Mesothelial cell of epicardium (in vitro differentiated cells): ENCODE measurements around the gene S100A14. TPM values are rescaled to one million over a fixed set of nuclear protein-coding genes. Genes with fewer than 3 reads are reported as not detected.

ENCODE experiments used
- DNase-seq, 2 experiments: peaks; one replicate each; pipeline ENCODE4 v3.0.0; 2021; ENCODE audit warnings: low spot score in 2 of 2; ENCODE audit not compliant: unreplicated experiment in 2 of 2
- H3K27ac Mint-ChIP-seq: 2 replicates; pipeline ENCODE4 v1.8.0; 2021; ENCODE audit warnings: mixed read lengths
- H3K27me3 Mint-ChIP-seq: 2 replicates; pipeline ENCODE4 v1.8.0; 2021; ENCODE audit warnings: low read depth, mixed read lengths
- H3K36me3 Mint-ChIP-seq: 2 replicates; pipeline ENCODE4 v1.8.0; 2021; ENCODE audit warnings: mixed read lengths
- H3K4me1 Mint-ChIP-seq: 2 replicates; pipeline ENCODE4 v1.8.0; 2021; ENCODE audit warnings: mixed read lengths
- H3K4me3 Mint-ChIP-seq: 2 replicates; pipeline ENCODE4 v1.8.0; 2021; ENCODE audit warnings: mild to moderate bottlenecking, moderate library complexity, mixed read lengths
- H3K9me3 Mint-ChIP-seq: 2 replicates; pipeline ENCODE4 v1.8.0; 2021; ENCODE audit warnings: mixed read lengths
- total RNA-seq: library from RNA; stranded (reverse); gene quantifications from 3 replicates; pipeline ENCODE4 v1.2.1, GENCODE V29; 2021
- TF ChIP-seq, protein P1 (sequence below): fragments of 200-600 bp; sonication (generic); IDR thresholded peaks from one replicate; pipeline ENCODE4 v1.5.0; 2021; ENCODE audit warnings: antibody characterized with exemption; ENCODE audit not compliant: unreplicated experiment

Gene S100A14
- total RNA-seq, 1 donor from 2014 or later = 8.5 TPM

DNA sequence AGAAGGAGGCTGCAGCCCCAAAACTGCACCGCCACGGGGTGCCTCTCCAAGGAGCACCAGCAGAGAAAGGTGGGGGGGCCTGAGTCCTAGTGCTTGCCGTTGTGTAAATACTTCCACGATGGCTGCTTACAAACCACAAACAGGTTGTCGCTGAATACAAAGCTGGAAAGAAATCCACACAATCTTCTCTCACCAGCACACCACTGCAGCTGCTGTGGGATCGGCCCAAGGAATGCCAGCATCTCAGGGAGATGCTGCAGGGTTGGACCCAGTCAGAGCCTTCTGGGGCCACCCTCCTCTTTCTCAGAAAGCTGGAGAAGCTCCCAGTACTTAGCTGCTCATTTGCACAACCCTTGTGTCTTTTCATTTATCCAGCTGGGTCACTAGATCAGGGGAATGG, 3.0 kb upstream of the S100A14 start:
- TF ChIP-seq, protein P1, sequence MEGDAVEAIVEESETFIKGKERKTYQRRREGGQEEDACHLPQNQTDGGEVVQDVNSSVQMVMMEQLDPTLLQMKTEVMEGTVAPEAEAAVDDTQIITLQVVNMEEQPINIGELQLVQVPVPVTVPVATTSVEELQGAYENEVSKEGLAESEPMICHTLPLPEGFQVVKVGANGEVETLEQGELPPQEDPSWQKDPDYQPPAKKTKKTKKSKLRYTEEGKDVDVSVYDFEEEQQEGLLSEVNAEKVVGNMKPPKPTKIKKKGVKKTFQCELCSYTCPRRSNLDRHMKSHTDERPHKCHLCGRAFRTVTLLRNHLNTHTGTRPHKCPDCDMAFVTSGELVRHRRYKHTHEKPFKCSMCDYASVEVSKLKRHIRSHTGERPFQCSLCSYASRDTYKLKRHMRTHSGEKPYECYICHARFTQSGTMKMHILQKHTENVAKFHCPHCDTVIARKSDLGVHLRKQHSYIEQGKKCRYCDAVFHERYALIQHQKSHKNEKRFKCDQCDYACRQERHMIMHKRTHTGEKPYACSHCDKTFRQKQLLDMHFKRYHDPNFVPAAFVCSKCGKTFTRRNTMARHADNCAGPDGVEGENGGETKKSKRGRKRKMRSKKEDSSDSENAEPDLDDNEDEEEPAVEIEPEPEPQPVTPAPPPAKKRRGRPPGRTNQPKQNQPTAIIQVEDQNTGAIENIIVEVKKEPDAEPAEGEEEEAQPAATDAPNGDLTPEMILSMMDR = no peak
- Mint-ChIP-seq H3K27me3 (no peaks in the 10 kb centered on the region), H3K36me3 (peaks cover 32% of the 10 kb centered on the region), H3K9me3 (no peaks in the 10 kb centered on the region), H3K27ac (no peak overlapping the region), H3K4me1 (peaks cover 25% of the 10 kb centered on the region), H3K4me3 (no peak overlapping the region)
- DNase-seq = no peak

DNA sequence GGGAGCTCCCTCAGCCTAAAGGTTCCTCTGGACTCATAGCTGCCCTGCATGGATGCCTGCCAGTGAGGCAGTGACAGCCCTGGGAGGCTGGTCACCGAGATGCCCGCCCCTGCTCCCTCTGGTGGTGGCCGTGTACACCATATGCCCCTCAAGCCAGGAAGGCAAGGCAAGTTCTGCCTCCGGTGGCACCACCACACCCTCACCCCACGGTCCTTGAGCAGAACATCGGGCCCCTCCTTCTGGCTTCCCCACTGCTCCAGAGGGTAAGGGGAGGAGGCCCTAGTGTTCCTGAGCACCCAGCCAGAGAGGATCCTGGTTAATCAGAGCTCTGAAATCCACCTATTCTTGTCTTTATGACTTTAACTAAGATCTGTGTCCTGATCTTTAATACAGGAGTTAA, 1.5 kb upstream of the S100A14 start:
- no peaks in the 10 kb centered on the region for H3K9me3 Mint-ChIP-seq
- peaks cover 22% of the 10 kb centered on the region for H3K36me3 Mint-ChIP-seq
- H3K27ac Mint-ChIP-seq = no peak overlapping the region
- peaks cover 30% of the 10 kb centered on the region for H3K4me1 Mint-ChIP-seq
- DNase-seq = no peak
- H3K27me3 Mint-ChIP-seq = no peaks in the 10 kb centered on the region
- TF ChIP-seq, protein P1 = no peak
- H3K4me3 Mint-ChIP-seq = no peak overlapping the region

DNA sequence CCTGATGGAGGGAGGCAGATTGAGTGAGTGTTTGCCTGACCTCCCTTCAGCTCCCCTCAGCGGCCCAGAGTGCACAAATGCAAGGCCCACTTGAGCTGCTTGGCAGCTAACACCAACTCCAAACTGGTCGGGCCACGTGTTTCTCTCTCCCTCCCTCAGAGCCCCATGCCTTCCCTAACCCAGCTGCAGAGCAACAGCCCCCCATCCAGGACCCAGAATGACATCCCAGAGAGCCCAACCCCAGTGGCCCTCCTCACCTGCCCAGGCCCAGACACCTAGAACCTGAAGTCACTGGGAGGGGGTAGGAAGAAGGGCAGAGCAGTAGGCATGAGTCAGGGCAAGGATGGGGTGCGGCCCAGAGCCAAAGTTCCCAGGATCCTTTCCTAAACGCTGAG, 789 bp upstream of the S100A14 start:
- TF ChIP-seq, protein P1 = no peak
- Mint-ChIP-seq H3K4me3 (no peak overlapping the region), H3K27ac (no peak overlapping the region), H3K36me3 (peaks cover 18% of the 10 kb centered on the region), H3K4me1 (peaks cover 37% of the 10 kb centered on the region), H3K9me3 (no peaks in the 10 kb centered on the region), H3K27me3 (no peaks in the 10 kb centered on the region)
- no peak for DNase-seq

DNA sequence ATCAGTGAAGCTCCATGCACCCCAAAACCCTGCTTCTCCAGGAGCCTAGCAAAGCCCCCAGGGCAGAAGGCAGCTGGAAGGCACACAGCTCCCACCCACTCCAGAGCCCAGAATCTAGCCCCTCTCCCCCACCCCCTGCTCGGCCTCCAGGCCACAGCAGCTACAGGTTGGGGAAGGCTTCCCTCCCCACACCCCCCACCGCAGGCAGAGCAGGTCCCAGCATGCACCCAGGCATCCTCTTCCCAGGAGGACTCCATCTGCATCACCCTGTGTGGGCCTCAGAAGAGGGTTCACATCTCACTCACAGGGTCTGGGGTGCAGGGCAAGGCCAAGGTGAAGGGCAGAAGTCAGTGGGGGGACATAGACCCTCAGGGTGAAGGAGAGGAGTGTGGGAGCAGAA, 719 bp downstream of the S100A14 start:
- Mint-ChIP-seq H3K27ac (no peak overlapping the region), H3K27me3 (no peaks in the 10 kb centered on the region), H3K9me3 (no peaks in the 10 kb centered on the region), H3K4me1 (peaks cover 51% of the 10 kb centered on the region), H3K36me3 (peaks cover 14% of the 10 kb centered on the region), H3K4me3 (no peak overlapping the region)
- DNase-seq = no peak
- TF ChIP-seq, protein P1 = no peak

DNA sequence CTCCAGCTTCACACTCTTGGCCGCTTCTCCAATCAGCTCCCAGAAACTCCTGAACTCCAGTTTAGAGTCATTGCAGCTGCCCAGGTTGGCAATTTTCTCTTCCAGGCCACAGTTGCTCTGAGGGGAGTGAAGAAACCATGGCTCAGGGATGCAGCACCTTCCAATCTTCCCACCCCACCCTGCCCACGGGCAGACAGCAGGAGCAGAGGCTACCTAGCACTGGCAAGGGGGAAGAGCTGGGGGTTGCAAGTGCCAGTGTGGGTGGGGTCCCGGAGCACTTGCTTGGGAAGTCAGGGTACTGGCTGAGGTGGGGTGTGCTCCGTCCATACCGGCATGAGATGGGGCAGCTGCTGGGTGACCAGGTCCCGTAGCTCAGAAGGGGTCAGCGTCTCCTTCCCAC, 1.2 kb downstream of the S100A14 start:
- Mint-ChIP-seq H3K27ac (no peak overlapping the region), H3K27me3 (no peaks in the 10 kb centered on the region), H3K9me3 (no peaks in the 10 kb centered on the region), H3K4me3 (no peak overlapping the region), H3K36me3 (peaks cover 11% of the 10 kb centered on the region), H3K4me1 (peaks cover 56% of the 10 kb centered on the region)
- TF ChIP-seq, protein P1 = no peak
- DNase-seq = no peak
